GM21390 (cell line): ENCODE measurements around the gene ADCY7.
"Not testable (repeated sequence)": the region's sequence is repeated elsewhere in the genome, so short reads cannot be mapped to it uniquely, and the experiment has no call there.

Experiments used
- ATAC-seq: cut with Tn5 transposase; IDR thresholded peaks from one replicate; pipeline ENCODE4 v1.9.1; 2021; ENCODE audit not compliant: unreplicated experiment

Gene ADCY7

GRCh38 chr16:50266337-50267091 is at the start of gene ADCY7:
Gene ADCY7 (plus strand): TSS chr16:50266551. CDS start chr16:50288180, 21,629 bp downstream.
- peak; percentile 88 for ATAC-seq

GRCh38 chr16:50219402-50219975 is 46.9 kb upstream of the ADCY7 start:
- no peak for ATAC-seq

- ATAC-seq, result no peak
Measured at GRCh38 chr16:50224286-50224685, 42.1 kb upstream of the ADCY7 start.

- no peak for ATAC-seq
Measured at GRCh38 chr16:50227120-50227519, 39.2 kb upstream of the ADCY7 start.

- ATAC-seq, result no peak
Measured at GRCh38 chr16:50227665-50228064, 38.7 kb upstream of the ADCY7 start.

GRCh38 chr16:50228364-50228868 is 37.9 kb upstream of the ADCY7 start:
- ATAC-seq, result no peak

- ATAC-seq, result no peak
Measured at GRCh38 chr16:50229149-50229726, 37.1 kb upstream of the ADCY7 start.

GRCh38 chr16:50234771-50235556 is 31.4 kb upstream of the ADCY7 start:
- no peak for ATAC-seq

- ATAC-seq, result no peak
Measured at GRCh38 chr16:50235581-50235980, 30.8 kb upstream of the ADCY7 start.

- no peak for ATAC-seq
Measured at GRCh38 chr16:50238314-50238713, 28.0 kb upstream of the ADCY7 start.

GRCh38 chr16:50238868-50239301 is 27.5 kb upstream of the ADCY7 start:
- ATAC-seq, result no peak

- not testable (repeated sequence) for ATAC-seq
Measured at GRCh38 chr16:50243024-50243423, 23.3 kb upstream of the ADCY7 start.

GRCh38 chr16:50244140-50244503 is 22.2 kb upstream of the ADCY7 start:
- ATAC-seq, result no peak

- no peak for ATAC-seq
Measured at GRCh38 chr16:50244504-50245416, 21.6 kb upstream of the ADCY7 start.

GRCh38 chr16:50245417-50246298 is 20.7 kb upstream of the ADCY7 start:
- ATAC-seq, result peak; percentile 77

GRCh38 chr16:50246299-50247122 is 19.8 kb upstream of the ADCY7 start:
- peak; percentile 27 for ATAC-seq

- no peak for ATAC-seq
Measured at GRCh38 chr16:50247123-50247905, 19.0 kb upstream of the ADCY7 start.
